Type B pancreatic cell (in vitro differentiated cells): Measurements from ENCODE around the gene SLC29A2. TPM values are rescaled to one million over a fixed set of nuclear protein-coding genes. Genes with fewer than 3 reads are reported as not detected.

Experiments used
- DNase-seq: peaks from one replicate; pipeline ENCODE4 v3.0.0; 2021; ENCODE audit warnings: mixed read lengths; ENCODE audit not compliant: unreplicated experiment; ENCODE audit errors: extremely low spot score
- H3K27ac Mint-ChIP-seq: 2 replicates; pipeline ENCODE4 v1.8.0; 2021; ENCODE audit warnings: mild to moderate bottlenecking, mixed read lengths
- H3K27me3 Mint-ChIP-seq: 2 replicates; pipeline ENCODE4 v1.8.0; 2021; ENCODE audit warnings: mixed read lengths
- H3K36me3 Mint-ChIP-seq: 2 replicates; pipeline ENCODE4 v1.8.0; 2021; ENCODE audit warnings: mixed read lengths
- H3K4me1 Mint-ChIP-seq: one replicate; pipeline ENCODE4 v1.8.0; 2021; ENCODE audit warnings: mixed read lengths; ENCODE audit not compliant: unreplicated experiment
- H3K4me3 Mint-ChIP-seq: 2 replicates; pipeline ENCODE4 v1.8.0; 2021; ENCODE audit warnings: mild to moderate bottlenecking, mixed read lengths
- H3K9me3 Mint-ChIP-seq: 2 replicates; pipeline ENCODE4 v1.8.0; 2021; ENCODE audit warnings: mixed read lengths
- CTCF ChIP-seq: fragments of 200-600 bp; sonication (generic); conservative IDR thresholded peaks from 2 replicates; pipeline ENCODE4 v1.5.0; 2021; ENCODE audit warnings: antibody characterized with exemption, mild to moderate bottlenecking
- total RNA-seq: library from RNA; stranded (reverse); gene quantifications from 2 replicates; pipeline ENCODE4 v1.2.1, GENCODE V29; 2021; ENCODE audit warnings: low replicate concordance

SLC29A2 gene
- total RNA-seq, 1 donor from 2014 or later = 22.2 TPM

GRCh38 chr11:66341502-66342126 lies 29.9 kb downstream of the SLC29A2 start:
- no peaks in the 10 kb centered on the region for H3K27me3 Mint-ChIP-seq
- H3K4me1 Mint-ChIP-seq = peaks cover 21% of the 10 kb centered on the region
- H3K27ac Mint-ChIP-seq = no peak overlapping the region
- no peak for DNase-seq
- H3K4me3 Mint-ChIP-seq = peak overlapping the region; percentile 52
- no peak for TF ChIP-seq CTCF
- no peaks in the 10 kb centered on the region for H3K9me3 Mint-ChIP-seq
- H3K36me3 Mint-ChIP-seq = no peaks in the 10 kb centered on the region

- Mint-ChIP-seq H3K27me3 (no peaks in the 10 kb centered on the region), H3K9me3 (no peaks in the 10 kb centered on the region), H3K4me1 (peaks cover 21% of the 10 kb centered on the region), H3K27ac (no peak overlapping the region), H3K36me3 (no peaks in the 10 kb centered on the region), H3K4me3 (no peak overlapping the region)
- no peak for DNase-seq
- no peak for TF ChIP-seq CTCF
These were observed 30.7 kb downstream of the SLC29A2 start for GRCh38 chr11:66340596-66341501.

GRCh38 chr11:66339686-66340483 lies 31.7 kb downstream of the SLC29A2 start:
- no peak for DNase-seq
- no peak for TF ChIP-seq CTCF
- H3K9me3 Mint-ChIP-seq = no peaks in the 10 kb centered on the region
- no peaks in the 10 kb centered on the region for H3K27me3 Mint-ChIP-seq
- no peak overlapping the region for H3K27ac Mint-ChIP-seq
- no peak overlapping the region for H3K4me3 Mint-ChIP-seq
- H3K36me3 Mint-ChIP-seq = no peaks in the 10 kb centered on the region
- peaks cover 15% of the 10 kb centered on the region for H3K4me1 Mint-ChIP-seq

GRCh38 chr11:66339162-66339675 lies 32.3 kb downstream of the SLC29A2 start:
- no peaks in the 10 kb centered on the region for H3K36me3 Mint-ChIP-seq
- H3K27ac Mint-ChIP-seq = no peak overlapping the region

More at GRCh38 chr11:66339162-66339675, 32.3 kb downstream of the SLC29A2 start:
- TF ChIP-seq CTCF = no peak
- Mint-ChIP-seq H3K27me3 (no peaks in the 10 kb centered on the region), H3K4me1 (peaks cover 13% of the 10 kb centered on the region), H3K9me3 (no peaks in the 10 kb centered on the region), H3K4me3 (no peak overlapping the region)
- no peak for DNase-seq
